HepG2 (cell line): ENCODE measurements around the gene NR2F1-AS1. TPM values are rescaled to one million over a fixed set of nuclear protein-coding genes. Genes with fewer than 3 reads are reported as not detected.

Source experiments
- ARNT ChIP-seq: fragments of 450-650 bp; IDR thresholded peaks from 2 replicates; pipeline ENCODE4 v1.6.1; 2017
- FUBP1 ChIP-seq: sonication (generic); formaldehyde crosslinking; IDR thresholded peaks from 2 replicates; pipeline ENCODE4 v1.5.1; 2020; ENCODE audit warnings: missing genetic modification reagents, mild to moderate bottlenecking, borderline replicate concordance
- KDM3A ChIP-seq: IDR thresholded peaks from 2 replicates; pipeline ENCODE4 v1.6.1; 2018; ENCODE audit warnings: low read depth, missing compliant biosample characterization
- MAZ ChIP-seq, 2 experiments: sonication (generic) in 1 of 2; formaldehyde crosslinking in 1 of 2; IDR thresholded peaks; 2 replicates each; pipeline versions ENCODE4 v1.5.0 to v1.6.1; 2012 to 2020; ENCODE audit warnings: low read depth in 2 of 2, mild to moderate bottlenecking in 2 of 2, borderline replicate concordance in 1 of 2, improper control_type of control experiment in 1 of 2, low read length in 1 of 2, missing genetic modification reagents in 1 of 2, moderate library complexity in 1 of 2
- MTF1 ChIP-seq: sonication (generic); formaldehyde crosslinking; IDR thresholded peaks from 2 replicates; pipeline ENCODE4 v1.5.0; 2020; ENCODE audit warnings: missing genetic modification reagents
- NR2F6 ChIP-seq, 2 experiments: IDR thresholded peaks; 2 replicates each; pipeline ENCODE4 v1.6.1; 2016; ENCODE audit warnings: antibody characterized with exemption in 1 of 2, mild to moderate bottlenecking in 1 of 2
- RFXAP ChIP-seq: sonication (generic); formaldehyde crosslinking; IDR thresholded peaks from 2 replicates; pipeline ENCODE4 v1.4.0; 2020; ENCODE audit warnings: missing genetic modification reagents, borderline replicate concordance
- SMC3 ChIP-seq: IDR thresholded peaks from 2 replicates; pipeline ENCODE4 v1.6.1; 2011; ENCODE audit warnings: low read length, improper control_type of control experiment
- TOPORS ChIP-seq: sonication (generic); formaldehyde crosslinking; IDR thresholded peaks from 2 replicates; pipeline ENCODE4 v1.8.0; 2023; ENCODE audit warnings: mild to moderate bottlenecking, missing genetic modification reagents
- ZNF710 ChIP-seq: sonication (generic); formaldehyde crosslinking; IDR thresholded peaks from 2 replicates; pipeline ENCODE4 v1.5.0; 2020; ENCODE audit warnings: mild to moderate bottlenecking, missing genetic modification reagents, borderline replicate concordance
- ZNF776 ChIP-seq: sonication (generic); formaldehyde crosslinking; IDR thresholded peaks from 2 replicates; pipeline ENCODE4 v1.4.0; 2020; ENCODE audit warnings: mild to moderate bottlenecking, missing genetic modification reagents
- polyA plus RNA-seq, 8 experiments: library from polyadenylated mRNA; depleted of rRNA in 3 of 8; stranded (reverse) in 7 of 8; unstranded in 1 of 8; fragments of >200 nt; fragmentation: Illumina TruSeq in 4 of 8; extraction: Trizol in 4 of 8; gene quantifications; 2 replicates each; pipeline versions ENCODE4 v1.2.1 to v1.2.3, GENCODE V29; 2011 to 2016; ENCODE audit warnings: low read depth in 4 of 8, missing spikeins in 1 of 8, mixed read lengths in 1 of 8; ENCODE audit not compliant: insufficient read depth in 1 of 8
- total RNA-seq, 5 experiments: library from RNA; depleted of rRNA; stranded (reverse); fragments of >200 nt; fragmentation: Illumina TruSeq; extraction: Trizol; gene quantifications; 2 replicates each; pipeline ENCODE4 v1.2.3, GENCODE V29; 2016; ENCODE audit warnings: low read depth in 1 of 5
- TF ChIP-seq, protein P1 (sequence below): sonication (generic); formaldehyde crosslinking; IDR thresholded peaks from 2 replicates; pipeline ENCODE4 v1.5.1; 2020; ENCODE audit warnings: mild to moderate bottlenecking, missing genetic modification reagents, borderline replicate concordance
- TF ChIP-seq, protein P2 (sequence below): sonication (generic); formaldehyde crosslinking; IDR thresholded peaks from 2 replicates; pipeline ENCODE4 v1.4.0; 2020; ENCODE audit warnings: missing genetic modification reagents
- TF ChIP-seq, protein P3 (sequence below): IDR thresholded peaks from 2 replicates; pipeline ENCODE4 v1.6.1; 2012; ENCODE audit warnings: low read depth, low read length, improper control_type of control experiment

NR2F1-AS1 gene
- total and polyA plus RNA-seq, 2 of the 13 experiments (the other 11 are each of a cell fraction or from before 2014, with no cell fraction given), result 2.8 TPM

- 0 out of 2 replicates have a peak, but pooled peaks have one; percentile 47 for TF ChIP-seq FUBP1 (CRISPR knock-in tag)
- TF ChIP-seq, protein P1, sequence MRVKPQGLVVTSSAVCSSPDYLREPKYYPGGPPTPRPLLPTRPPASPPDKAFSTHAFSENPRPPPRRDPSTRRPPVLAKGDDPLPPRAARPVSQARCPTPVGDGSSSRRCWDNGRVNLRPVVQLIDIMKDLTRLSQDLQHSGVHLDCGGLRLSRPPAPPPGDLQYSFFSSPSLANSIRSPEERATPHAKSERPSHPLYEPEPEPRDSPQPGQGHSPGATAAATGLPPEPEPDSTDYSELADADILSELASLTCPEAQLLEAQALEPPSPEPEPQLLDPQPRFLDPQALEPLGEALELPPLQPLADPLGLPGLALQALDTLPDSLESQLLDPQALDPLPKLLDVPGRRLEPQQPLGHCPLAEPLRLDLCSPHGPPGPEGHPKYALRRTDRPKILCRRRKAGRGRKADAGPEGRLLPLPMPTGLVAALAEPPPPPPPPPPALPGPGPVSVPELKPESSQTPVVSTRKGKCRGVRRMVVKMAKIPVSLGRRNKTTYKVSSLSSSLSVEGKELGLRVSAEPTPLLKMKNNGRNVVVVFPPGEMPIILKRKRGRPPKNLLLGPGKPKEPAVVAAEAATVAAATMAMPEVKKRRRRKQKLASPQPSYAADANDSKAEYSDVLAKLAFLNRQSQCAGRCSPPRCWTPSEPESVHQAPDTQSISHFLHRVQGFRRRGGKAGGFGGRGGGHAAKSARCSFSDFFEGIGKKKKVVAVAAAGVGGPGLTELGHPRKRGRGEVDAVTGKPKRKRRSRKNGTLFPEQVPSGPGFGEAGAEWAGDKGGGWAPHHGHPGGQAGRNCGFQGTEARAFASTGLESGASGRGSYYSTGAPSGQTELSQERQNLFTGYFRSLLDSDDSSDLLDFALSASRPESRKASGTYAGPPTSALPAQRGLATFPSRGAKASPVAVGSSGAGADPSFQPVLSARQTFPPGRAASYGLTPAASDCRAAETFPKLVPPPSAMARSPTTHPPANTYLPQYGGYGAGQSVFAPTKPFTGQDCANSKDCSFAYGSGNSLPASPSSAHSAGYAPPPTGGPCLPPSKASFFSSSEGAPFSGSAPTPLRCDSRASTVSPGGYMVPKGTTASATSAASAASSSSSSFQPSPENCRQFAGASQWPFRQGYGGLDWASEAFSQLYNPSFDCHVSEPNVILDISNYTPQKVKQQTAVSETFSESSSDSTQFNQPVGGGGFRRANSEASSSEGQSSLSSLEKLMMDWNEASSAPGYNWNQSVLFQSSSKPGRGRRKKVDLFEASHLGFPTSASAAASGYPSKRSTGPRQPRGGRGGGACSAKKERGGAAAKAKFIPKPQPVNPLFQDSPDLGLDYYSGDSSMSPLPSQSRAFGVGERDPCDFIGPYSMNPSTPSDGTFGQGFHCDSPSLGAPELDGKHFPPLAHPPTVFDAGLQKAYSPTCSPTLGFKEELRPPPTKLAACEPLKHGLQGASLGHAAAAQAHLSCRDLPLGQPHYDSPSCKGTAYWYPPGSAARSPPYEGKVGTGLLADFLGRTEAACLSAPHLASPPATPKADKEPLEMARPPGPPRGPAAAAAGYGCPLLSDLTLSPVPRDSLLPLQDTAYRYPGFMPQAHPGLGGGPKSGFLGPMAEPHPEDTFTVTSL (CRISPR knock-in tag), result peak; percentile 44; the same call in 1 of the 2 replicates
- TF ChIP-seq ARNT, result no peak
- TF ChIP-seq, protein P2, sequence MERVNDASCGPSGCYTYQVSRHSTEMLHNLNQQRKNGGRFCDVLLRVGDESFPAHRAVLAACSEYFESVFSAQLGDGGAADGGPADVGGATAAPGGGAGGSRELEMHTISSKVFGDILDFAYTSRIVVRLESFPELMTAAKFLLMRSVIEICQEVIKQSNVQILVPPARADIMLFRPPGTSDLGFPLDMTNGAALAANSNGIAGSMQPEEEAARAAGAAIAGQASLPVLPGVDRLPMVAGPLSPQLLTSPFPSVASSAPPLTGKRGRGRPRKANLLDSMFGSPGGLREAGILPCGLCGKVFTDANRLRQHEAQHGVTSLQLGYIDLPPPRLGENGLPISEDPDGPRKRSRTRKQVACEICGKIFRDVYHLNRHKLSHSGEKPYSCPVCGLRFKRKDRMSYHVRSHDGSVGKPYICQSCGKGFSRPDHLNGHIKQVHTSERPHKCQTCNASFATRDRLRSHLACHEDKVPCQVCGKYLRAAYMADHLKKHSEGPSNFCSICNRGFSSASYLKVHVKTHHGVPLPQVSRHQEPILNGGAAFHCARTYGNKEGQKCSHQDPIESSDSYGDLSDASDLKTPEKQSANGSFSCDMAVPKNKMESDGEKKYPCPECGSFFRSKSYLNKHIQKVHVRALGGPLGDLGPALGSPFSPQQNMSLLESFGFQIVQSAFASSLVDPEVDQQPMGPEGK, result peak; percentile 99
- no peak for TF ChIP-seq MTF1
- TF ChIP-seq SMC3, result peak; percentile 1
- TF ChIP-seq, protein P3, sequence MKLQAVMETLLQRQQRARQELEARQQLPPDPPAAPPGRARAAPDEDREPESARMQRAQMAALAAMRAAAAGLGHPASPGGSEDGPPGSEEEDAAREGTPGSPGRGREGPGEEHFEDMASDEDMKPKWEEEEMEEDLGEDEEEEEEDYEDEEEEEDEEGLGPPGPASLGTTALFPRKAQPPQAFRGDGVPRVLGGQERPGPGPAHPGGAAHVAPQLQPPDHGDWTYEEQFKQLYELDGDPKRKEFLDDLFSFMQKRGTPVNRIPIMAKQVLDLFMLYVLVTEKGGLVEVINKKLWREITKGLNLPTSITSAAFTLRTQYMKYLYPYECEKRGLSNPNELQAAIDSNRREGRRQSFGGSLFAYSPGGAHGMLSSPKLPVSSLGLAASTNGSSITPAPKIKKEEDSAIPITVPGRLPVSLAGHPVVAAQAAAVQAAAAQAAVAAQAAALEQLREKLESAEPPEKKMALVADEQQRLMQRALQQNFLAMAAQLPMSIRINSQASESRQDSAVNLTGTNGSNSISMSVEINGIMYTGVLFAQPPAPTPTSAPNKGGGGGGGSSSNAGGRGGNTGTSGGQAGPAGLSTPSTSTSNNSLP, result peak; percentile 97
- peak; percentile 56; the same call in 1 of the 2 replicates for TF ChIP-seq TOPORS
- TF ChIP-seq KDM3A (CRISPR knock-in tag), result no peak
- TF ChIP-seq ZNF776, result no peak
- TF ChIP-seq ZNF710, result peak; percentile 98
- TF ChIP-seq NR2F6 (IDR thresholded peaks at IDR 0.05), result no peak; the same call in 1 of the 2 replicates
- TF ChIP-seq NR2F6 (CRISPR knock-in tag; IDR thresholded peaks at IDR 0.05), result peak; percentile 69; the same call in 1 of the 2 replicates
- peak; percentile 98 for TF ChIP-seq MAZ (IDR thresholded peaks at IDR 0.05; ENCODE audit: borderline replicate concordance, low read depth, low read length)
- TF ChIP-seq MAZ (CRISPR knock-in tag; IDR thresholded peaks at IDR 0.05; ENCODE audit: low read depth), result peak; percentile 87
- 0 out of 2 replicates have a peak, but pooled peaks have one; percentile 21 for TF ChIP-seq RFXAP (CRISPR knock-in tag)
These were observed 1.8 kb upstream of the NR2F1-AS1 start, which contains the start of gene NR2F1 (continued) for GRCh38 chr5:93582677-93583438.
